Smooth muscle cell (in vitro differentiated cells): ENCODE results near the gene SV2B. TPM values are rescaled to one million over a fixed set of nuclear protein-coding genes. Genes with fewer than 3 reads are reported as not detected.

Experiments
- DNase-seq: peaks from one replicate; lab custom pipeline; 2025; ENCODE audit not compliant: unreplicated experiment; lab: John Stamatoyannopoulos, UW
- H2AFZ ChIP-seq: fragments of 200-600 bp; sonication (generic); 2 replicates; pipeline ENCODE4 v1.6.0; 2016; ENCODE audit warnings: antibody characterized with exemption, low read depth, mild to moderate bottlenecking
- H3F3A ChIP-seq: fragments of 200-600 bp; sonication (generic); 2 replicates; pipeline ENCODE4 v1.6.0; 2017; ENCODE audit warnings: antibody characterized with exemption, low read depth
- H3K27ac ChIP-seq: fragments of 200-600 bp; sonication (generic); 2 replicates; pipeline ENCODE4 v1.5.1; 2016; ENCODE audit warnings: low read depth, mild to moderate bottlenecking
- H3K27me3 ChIP-seq: fragments of 200-600 bp; sonication (generic); 2 replicates; pipeline ENCODE4 v1.6.1; 2016; ENCODE audit warnings: low read depth, mild to moderate bottlenecking
- H3K36me3 ChIP-seq: fragments of 200-600 bp; sonication (generic); 2 replicates; pipeline ENCODE4 v1.5.1; 2016; ENCODE audit warnings: low read depth
- H3K4me1 ChIP-seq: fragments of 200-600 bp; sonication (generic); 2 replicates; pipeline ENCODE4 v1.5.1; 2016; ENCODE audit warnings: low read depth
- H3K4me2 ChIP-seq: fragments of 200-600 bp; sonication (generic); 2 replicates; pipeline ENCODE4 v1.6.0; 2016; ENCODE audit warnings: mild to moderate bottlenecking
- H3K4me3 ChIP-seq: fragments of 200-600 bp; sonication (generic); 2 replicates; pipeline ENCODE4 v1.5.1; 2016; ENCODE audit warnings: mild to moderate bottlenecking
- H3K79me2 ChIP-seq: fragments of 200-600 bp; sonication (generic); 2 replicates; pipeline ENCODE4 v1.6.0; 2016; ENCODE audit warnings: low read depth, mild to moderate bottlenecking
- H3K9ac ChIP-seq: fragments of 200-600 bp; sonication (generic); 2 replicates; pipeline ENCODE4 v1.6.0; 2016; ENCODE audit warnings: low read depth
- H3K9me3 ChIP-seq: fragments of 200-600 bp; sonication (generic); replicated peaks from 2 replicates; pipeline ENCODE4 v1.5.1; 2016; ENCODE audit warnings: low read depth
- H4K20me1 ChIP-seq: fragments of 200-600 bp; sonication (generic); 2 replicates; pipeline ENCODE4 v1.6.0; 2016; ENCODE audit warnings: low read depth
- WGBS: methylation state at CpG from one replicate; pipeline ENCODE4 v1.1.7; 2016; ENCODE audit warnings: low lambda C conversion rate; 5-methylcytosine and 5-hydroxymethylcytosine counted together
- polyA plus RNA-seq: library from polyadenylated mRNA; unstranded; fragments of >200 nt; fragmentation: Nextera tagmentation; extraction: Ambion mirVana; gene quantifications from 2 replicates; pipeline ENCODE4 v1.2.1, GENCODE V29; 2016
- total RNA-seq: library from RNA; depleted of rRNA; stranded (reverse); fragments of >200 nt; gene quantifications from 2 replicates; pipeline ENCODE4 v1.2.3, GENCODE V29; 2014
- TF ChIP-seq, protein P1 (sequence below): fragments of 200-600 bp; sonication (generic); IDR thresholded peaks from 2 replicates; pipeline ENCODE4 v1.5.1; 2017; ENCODE audit warnings: borderline replicate concordance, mild to moderate bottlenecking, antibody characterized with exemption; ENCODE audit not compliant: insufficient read depth, poor library complexity, severe bottlenecking

Gene SV2B
- total and polyA plus RNA-seq, 2 experiments from 2014 or later: not detected

DNA sequence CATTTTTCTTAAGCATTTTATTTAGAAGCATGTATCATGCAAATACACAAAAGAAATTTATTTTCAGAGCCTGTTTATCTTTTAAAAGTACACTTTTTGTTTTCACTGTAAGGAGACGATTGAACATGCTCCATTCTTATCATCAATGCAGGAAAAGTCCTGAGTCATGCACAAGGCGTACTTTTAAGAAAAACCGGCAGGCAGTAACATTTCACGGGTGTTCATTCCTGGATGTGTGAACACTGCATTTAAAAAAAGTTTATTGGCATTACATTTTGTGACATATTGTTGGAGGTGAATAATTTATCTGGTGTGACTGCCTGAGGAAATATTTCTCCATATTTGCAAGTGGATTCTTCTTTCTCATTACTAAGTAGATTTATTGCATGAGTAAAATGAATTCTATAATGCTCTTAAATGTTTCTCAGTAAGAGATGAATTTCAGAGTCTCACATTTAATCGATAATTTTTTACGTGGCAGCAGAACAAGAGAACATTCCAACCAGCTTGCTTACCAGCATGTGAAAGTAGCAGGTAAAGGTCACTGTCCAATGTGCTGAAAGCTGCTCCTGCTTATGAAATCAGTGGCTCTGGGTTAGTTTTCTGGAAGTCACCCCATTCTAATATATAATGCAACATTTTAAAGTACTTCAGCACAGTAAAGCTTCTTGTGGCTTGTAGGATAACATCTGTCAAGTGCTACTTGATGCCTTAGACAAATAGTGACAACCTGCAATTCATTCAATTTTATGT, 87.0 kb downstream of the SV2B start:
- no peak overlapping the region for H2AFZ ChIP-seq
- no peaks in the 10 kb centered on the region for H3F3A ChIP-seq
- no peak for DNase-seq
- no peaks in the 10 kb centered on the region for H3K9me3 ChIP-seq
- WGBS: 64% methylated on average over 6 of the region's 6 CpGs
- no peak overlapping the region for H3K4me3 ChIP-seq
- TF ChIP-seq, protein P1, sequence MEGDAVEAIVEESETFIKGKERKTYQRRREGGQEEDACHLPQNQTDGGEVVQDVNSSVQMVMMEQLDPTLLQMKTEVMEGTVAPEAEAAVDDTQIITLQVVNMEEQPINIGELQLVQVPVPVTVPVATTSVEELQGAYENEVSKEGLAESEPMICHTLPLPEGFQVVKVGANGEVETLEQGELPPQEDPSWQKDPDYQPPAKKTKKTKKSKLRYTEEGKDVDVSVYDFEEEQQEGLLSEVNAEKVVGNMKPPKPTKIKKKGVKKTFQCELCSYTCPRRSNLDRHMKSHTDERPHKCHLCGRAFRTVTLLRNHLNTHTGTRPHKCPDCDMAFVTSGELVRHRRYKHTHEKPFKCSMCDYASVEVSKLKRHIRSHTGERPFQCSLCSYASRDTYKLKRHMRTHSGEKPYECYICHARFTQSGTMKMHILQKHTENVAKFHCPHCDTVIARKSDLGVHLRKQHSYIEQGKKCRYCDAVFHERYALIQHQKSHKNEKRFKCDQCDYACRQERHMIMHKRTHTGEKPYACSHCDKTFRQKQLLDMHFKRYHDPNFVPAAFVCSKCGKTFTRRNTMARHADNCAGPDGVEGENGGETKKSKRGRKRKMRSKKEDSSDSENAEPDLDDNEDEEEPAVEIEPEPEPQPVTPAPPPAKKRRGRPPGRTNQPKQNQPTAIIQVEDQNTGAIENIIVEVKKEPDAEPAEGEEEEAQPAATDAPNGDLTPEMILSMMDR: no peak
- no peaks in the 10 kb centered on the region for H3K27me3 ChIP-seq
- no peak overlapping the region for H3K27ac ChIP-seq
- H4K20me1 ChIP-seq: no peaks in the 10 kb centered on the region
- H3K4me1 ChIP-seq: no peaks in the 10 kb centered on the region
- H3K36me3 ChIP-seq: no peaks in the 10 kb centered on the region
- no peak overlapping the region for H3K9ac ChIP-seq
- no peaks in the 10 kb centered on the region for H3K79me2 ChIP-seq
- H3K4me2 ChIP-seq: no peak overlapping the region

DNA sequence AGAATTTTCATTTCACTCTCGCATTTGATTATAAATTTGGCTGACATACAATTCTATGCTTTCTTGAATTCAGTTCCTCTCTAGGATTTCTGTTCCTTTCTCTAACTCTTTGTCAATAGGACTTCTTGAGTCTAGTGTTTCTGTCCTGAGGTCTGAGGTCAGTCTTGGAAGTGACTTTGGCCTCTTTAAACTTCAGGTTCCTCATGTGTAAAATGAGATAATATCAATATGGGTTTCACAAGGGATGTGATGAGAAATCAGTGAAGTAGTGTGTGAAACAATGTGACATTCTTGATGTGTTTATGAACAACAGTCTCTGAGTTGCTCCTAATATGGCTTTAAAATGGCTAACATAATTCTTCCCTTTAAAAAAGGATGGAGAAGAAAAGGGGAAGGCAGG, 92.2 kb downstream of the SV2B start:
- no peak overlapping the region for H3K4me3 ChIP-seq
- H3K27me3 ChIP-seq: no peaks in the 10 kb centered on the region
- H3K4me2 ChIP-seq: no peak overlapping the region
- TF ChIP-seq, protein P1: no peak
- no peak overlapping the region for H3K27ac ChIP-seq
- no peaks in the 10 kb centered on the region for H3K79me2 ChIP-seq
- 83% methylated on average over 1 of the region's 1 CpG for WGBS
- no peaks in the 10 kb centered on the region for H3K4me1 ChIP-seq
- no peak overlapping the region for H3K9ac ChIP-seq
- no peaks in the 10 kb centered on the region for H3K36me3 ChIP-seq
- DNase-seq: no peak
- H3F3A ChIP-seq: no peaks in the 10 kb centered on the region
- H3K9me3 ChIP-seq: no peaks in the 10 kb centered on the region
- no peak overlapping the region for H2AFZ ChIP-seq
- H4K20me1 ChIP-seq: no peaks in the 10 kb centered on the region

DNA sequence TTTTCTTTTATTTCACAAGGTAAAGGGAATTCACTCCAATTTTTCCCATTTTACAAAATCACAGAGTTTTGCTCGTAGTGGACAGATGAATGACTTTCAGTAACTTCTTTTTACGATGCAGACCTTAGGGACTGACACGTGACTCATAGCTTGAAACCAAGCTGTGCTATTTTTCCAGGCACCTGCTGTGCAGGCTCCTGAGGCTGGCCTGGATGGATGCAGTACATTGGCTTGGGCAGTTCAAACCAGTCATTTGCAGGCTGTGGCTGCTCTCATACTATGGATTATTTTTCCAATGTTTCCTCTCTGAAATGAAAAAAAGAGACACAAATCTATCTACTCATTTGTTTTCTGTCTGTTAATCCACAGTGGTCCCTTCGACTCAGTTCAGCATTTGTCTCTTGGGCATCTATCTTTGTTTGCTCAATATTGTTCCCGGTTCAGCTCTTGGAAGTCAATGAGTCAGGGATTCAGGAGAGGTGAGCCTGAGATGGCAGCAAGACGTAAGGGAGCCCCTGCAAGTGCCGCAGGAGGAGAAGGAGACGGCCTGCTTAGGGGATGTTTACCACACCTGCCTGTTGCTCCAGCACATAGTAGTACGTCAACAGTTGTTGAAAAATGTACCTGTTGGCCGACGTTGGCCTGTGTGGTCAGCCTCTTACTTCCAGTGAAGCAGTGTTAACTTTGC, 92.8 kb downstream of the SV2B start:
- no peak overlapping the region for H3K9ac ChIP-seq
- no peaks in the 10 kb centered on the region for H3F3A ChIP-seq
- H3K9me3 ChIP-seq: no peaks in the 10 kb centered on the region
- no peaks in the 10 kb centered on the region for H3K36me3 ChIP-seq
- TF ChIP-seq, protein P1: no peak
- H3K27me3 ChIP-seq: no peaks in the 10 kb centered on the region
- H3K27ac ChIP-seq: no peak overlapping the region
- no peak overlapping the region for H2AFZ ChIP-seq
- no peaks in the 10 kb centered on the region for H3K4me1 ChIP-seq
- no peak overlapping the region for H3K4me2 ChIP-seq
- 77% methylated on average over 11 of the region's 11 CpGs for WGBS
- H3K79me2 ChIP-seq: no peaks in the 10 kb centered on the region
- no peaks in the 10 kb centered on the region for H4K20me1 ChIP-seq
- no peak for DNase-seq
- no peak overlapping the region for H3K4me3 ChIP-seq

DNA sequence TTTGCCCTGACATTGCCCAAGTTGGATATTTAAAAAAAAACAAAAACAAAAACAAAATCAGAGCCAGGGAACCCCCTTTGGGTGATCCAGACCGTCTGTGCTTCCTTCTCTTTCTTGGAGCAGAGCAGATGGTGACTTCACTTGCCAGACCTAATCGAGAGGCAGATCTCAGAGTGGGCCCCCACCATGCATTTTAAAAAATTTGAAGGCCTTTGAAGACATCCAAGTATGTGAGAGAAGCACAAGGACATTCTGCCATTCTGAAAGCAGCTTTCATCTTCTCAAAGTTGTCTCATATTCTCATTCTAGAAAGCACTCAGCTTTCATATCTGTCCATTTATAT, 93.3 kb downstream of the SV2B start:
- Histone ChIP-seq H3K4me1 (no peaks in the 10 kb centered on the region), H3K9ac (no peak overlapping the region), H3K79me2 (no peaks in the 10 kb centered on the region), H3K4me2 (no peak overlapping the region), H3F3A (no peaks in the 10 kb centered on the region), H3K4me3 (no peak overlapping the region), H3K36me3 (no peaks in the 10 kb centered on the region), H4K20me1 (no peaks in the 10 kb centered on the region), H3K27ac (no peak overlapping the region), H2AFZ (no peak overlapping the region), H3K27me3 (no peaks in the 10 kb centered on the region), H3K9me3 (no peaks in the 10 kb centered on the region)
- no peak for DNase-seq
- WGBS: 54% methylated on average over 2 of the region's 2 CpGs
- TF ChIP-seq, protein P1: no peak
